Measurements from ENCODE around the gene CSNK2A3.

GRCh38 chr11:11391796-11392463 is 38.9 kb upstream of the CSNK2A3 start:
- no peak for TF ChIP-seq CTCF (conservative IDR thresholded peaks at IDR 0.05)
- no peak for TF ChIP-seq EZH2 (IDR thresholded peaks at IDR 0.05; ENCODE audit: low read depth)

Data from PC-9 (cell line).